ENCODE data around the gene ZNF543. TPM values are rescaled to one million over a fixed set of nuclear protein-coding genes. Genes with fewer than 3 reads are reported as not detected.

The ZNF543 gene
- total and polyA plus RNA-seq, 9 of the 15 experiments (the other 6 are each of a cell fraction or from before 2014, with no cell fraction given) = 0.14 to 5.5 (median 2.4) TPM

GRCh38 chr19:57293719-57294118 lies 26.6 kb upstream of the ZNF543 start (continued):
- no peak for TF ChIP-seq TSHZ1 (CRISPR knock-in tag; IDR thresholded peaks at IDR 0.05)
- TF ChIP-seq ZMIZ1 (IDR thresholded peaks at IDR 0.05; ENCODE audit: low read depth in 2 of 2, low read length in 2 of 2) = no peak
- TF ChIP-seq ZFPM2 (CRISPR knock-in tag; IDR thresholded peaks at IDR 0.05) = no peak
- no peak for TF ChIP-seq ZNF778 (CRISPR knock-in tag; IDR thresholded peaks at IDR 0.05)
- TF ChIP-seq MCM5 (IDR thresholded peaks at IDR 0.05; ENCODE audit: low read depth) = no peak
- no peak for TF ChIP-seq HBP1 (CRISPR knock-in tag; IDR thresholded peaks at IDR 0.05)
- TF ChIP-seq TCF7 (IDR thresholded peaks at IDR 0.05; ENCODE audit: borderline replicate concordance) = no peak
- no peak for TF ChIP-seq FOXJ3 (CRISPR knock-in tag; IDR thresholded peaks at IDR 0.05)
